IMR-90 (cell line): ENCODE measurements around the gene GLS.

ENCODE experiments used
- BHLHE40 ChIP-seq: fragments of 150-350 bp; IDR thresholded peaks from 2 replicates; pipeline ENCODE4 v1.6.1; 2016; ENCODE audit warnings: mild to moderate bottlenecking, low read depth, low read length
- CTCF ChIP-seq: conservative IDR thresholded peaks from 2 replicates; pipeline ENCODE4 v1.5.1; 2012; ENCODE audit warnings: mild to moderate bottlenecking, low read depth, low read length, improper control_type of control experiment
- FOS ChIP-seq: fragments of 150-350 bp; IDR thresholded peaks from 2 replicates; pipeline ENCODE4 v1.6.1; 2016; ENCODE audit warnings: low read depth, low read length
- MAFK ChIP-seq: IDR thresholded peaks from 2 replicates; pipeline ENCODE4 v1.6.1; 2012; ENCODE audit warnings: low read depth, low read length, improper control_type of control experiment
- MXI1 ChIP-seq: IDR thresholded peaks from 2 replicates; pipeline ENCODE4 v1.6.1; 2012; ENCODE audit warnings: low read depth, mild to moderate bottlenecking, low read length, moderate library complexity, borderline replicate concordance
- POLR2A ChIP-seq: IDR thresholded peaks from 2 replicates; pipeline ENCODE4 v1.6.1; 2012; ENCODE audit warnings: mild to moderate bottlenecking, low read depth, low read length
- RAD21 ChIP-seq: IDR thresholded peaks from 2 replicates; pipeline ENCODE4 v1.6.1; 2012; ENCODE audit warnings: low read length, improper control_type of control experiment
- RFX5 ChIP-seq: IDR thresholded peaks from 2 replicates; pipeline ENCODE4 v1.8.0; 2012; ENCODE audit warnings: low read depth, mild to moderate bottlenecking, low read length, moderate library complexity
- USF2 ChIP-seq: fragments of 150-350 bp; IDR thresholded peaks from 2 replicates; pipeline ENCODE4 v1.6.1; 2017; ENCODE audit warnings: mild to moderate bottlenecking, antibody characterized with exemption, low read length, low read depth

- TF ChIP-seq CTCF (no peak), POLR2A (no peak), MAFK (peak; percentile 100), RFX5 (no peak), FOS (no peak), MXI1 (no peak), BHLHE40 (no peak), USF2 (no peak), RAD21 (no peak)
These were observed 101.8 kb downstream of the GLS start for GRCh38 chr2:190982262-190983034.
